Nephron progenitor cell (in vitro differentiated cells): Measurements from ENCODE around the gene NKX1-2.
"Not testable (repeated sequence)": the region's sequence is repeated elsewhere in the genome, so short reads cannot be mapped to it uniquely, and the experiment has no call there.

ENCODE experiments used
- DNase-seq: peaks from one replicate; pipeline ENCODE4 v3.0.0; 2021
- H3K27ac Mint-ChIP-seq: 2 replicates; pipeline ENCODE4 v1.8.0; 2021; ENCODE audit warnings: mild to moderate bottlenecking, moderate library complexity, mixed read lengths
- H3K27me3 Mint-ChIP-seq: 2 replicates; pipeline ENCODE4 v1.8.0; 2021; ENCODE audit warnings: mild to moderate bottlenecking, low read depth, mixed read lengths; ENCODE audit not compliant: poor library complexity
- H3K36me3 Mint-ChIP-seq: 2 replicates; pipeline ENCODE4 v1.8.0; 2021; ENCODE audit warnings: low read depth, mixed read lengths
- H3K4me1 Mint-ChIP-seq: 2 replicates; pipeline ENCODE4 v1.8.0; 2021; ENCODE audit warnings: mixed read lengths
- H3K4me3 Mint-ChIP-seq: 2 replicates; pipeline ENCODE4 v1.8.0; 2021; ENCODE audit warnings: mild to moderate bottlenecking, moderate library complexity, mixed read lengths
- H3K9me3 Mint-ChIP-seq: 2 replicates; pipeline ENCODE4 v1.8.0; 2021; ENCODE audit warnings: mild to moderate bottlenecking, moderate library complexity, mixed read lengths
- CTCF ChIP-seq: fragments of 200-600 bp; sonication (generic); IDR thresholded peaks from 2 replicates; pipeline ENCODE4 v1.5.0; 2021; ENCODE audit warnings: antibody characterized with exemption

Gene NKX1-2

GRCh38 chr10:124448696-124449169, 1.1 kb downstream of the NKX1-2 start:
- H3K27ac Mint-ChIP-seq = no peak overlapping the region
- H3K4me3 Mint-ChIP-seq = peak overlapping the region; percentile 80
- H3K36me3 Mint-ChIP-seq = no peaks in the 10 kb centered on the region
- peaks cover 35% of the 10 kb centered on the region for H3K4me1 Mint-ChIP-seq
- DNase-seq = peak; percentile 34
- peaks cover 98% of the 10 kb centered on the region for H3K27me3 Mint-ChIP-seq
- no peaks in the 10 kb centered on the region for H3K9me3 Mint-ChIP-seq
- TF ChIP-seq CTCF = peak; percentile 16

GRCh38 chr10:124447751-124448466, 1.9 kb downstream of the NKX1-2 start:
- Mint-ChIP-seq H3K9me3 (no peaks in the 10 kb centered on the region), H3K4me3 (peak overlapping the region; percentile 80), H3K4me1 (peaks cover 35% of the 10 kb centered on the region), H3K27ac (no peak overlapping the region), H3K27me3 (peaks cover 97% of the 10 kb centered on the region), H3K36me3 (no peaks in the 10 kb centered on the region)
- TF ChIP-seq CTCF = no peak
- peak; percentile 44 for DNase-seq

- Mint-ChIP-seq H3K4me3 (peak overlapping the region; percentile 72), H3K27ac (no peak overlapping the region), H3K9me3 (no peaks in the 10 kb centered on the region), H3K27me3 (peaks cover 93% of the 10 kb centered on the region), H3K36me3 (no peaks in the 10 kb centered on the region), H3K4me1 (peaks cover 35% of the 10 kb centered on the region)
- DNase-seq = no peak
- TF ChIP-seq CTCF = no peak
These were observed 2.7 kb downstream of the NKX1-2 start for GRCh38 chr10:124446830-124447750.

- H3K4me1 Mint-ChIP-seq, DNase-seq, H3K36me3 Mint-ChIP-seq, H3K27ac Mint-ChIP-seq, H3K9me3 Mint-ChIP-seq, H3K4me3 Mint-ChIP-seq: not testable (repeated sequence)
- peaks cover 42% of the 10 kb centered on the region for H3K27me3 Mint-ChIP-seq
These were observed 8.1 kb downstream of the NKX1-2 start for GRCh38 chr10:124441694-124442093.

- Mint-ChIP-seq H3K4me1 (no peaks in the 10 kb centered on the region), H3K9me3 (no peaks in the 10 kb centered on the region), H3K27ac (no peak overlapping the region), H3K4me3 (no peak overlapping the region), H3K36me3 (no peaks in the 10 kb centered on the region), H3K27me3 (peaks cover 6% of the 10 kb centered on the region)
- no peak for DNase-seq
- TF ChIP-seq CTCF = no peak
These were observed 13.6 kb downstream of the NKX1-2 start for GRCh38 chr10:124436191-124436638.

- not testable (repeated sequence) for H3K27me3 Mint-ChIP-seq, H3K9me3 Mint-ChIP-seq, H3K4me3 Mint-ChIP-seq, H3K27ac Mint-ChIP-seq, DNase-seq, H3K36me3 Mint-ChIP-seq, H3K4me1 Mint-ChIP-seq
These were observed 14.2 kb downstream of the NKX1-2 start for GRCh38 chr10:124435683-124436082.
